GM19238 (cell line): ENCODE results near the gene RAD51B.

Source experiments
- DNase-seq: peaks from one replicate; pipeline ENCODE4 v3.0.0; 2011; ENCODE audit warnings: low spot score; ENCODE audit not compliant: insufficient read length

RAD51B gene

GRCh38 chr14:68520637-68521556, 701.3 kb downstream of the RAD51B start:
- no peak for DNase-seq

DNA sequence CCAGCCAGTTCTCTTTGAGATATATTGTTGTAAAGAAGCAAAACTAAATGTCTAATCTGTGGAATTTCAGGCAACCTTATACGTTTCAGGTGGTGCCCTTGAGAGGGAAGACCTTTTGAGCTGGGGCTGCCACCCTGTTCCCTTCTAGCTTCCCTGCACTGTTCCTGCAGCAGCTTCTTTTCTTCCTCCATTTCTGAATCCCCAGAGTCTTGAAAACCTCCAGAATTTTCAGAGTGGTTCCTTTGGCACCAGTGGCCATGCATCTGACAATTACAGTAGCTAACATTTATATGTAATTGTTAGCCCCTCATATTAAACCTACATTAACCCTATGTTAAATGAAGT, 702.0 kb downstream of the RAD51B start:
- no peak for DNase-seq

- no peak for DNase-seq
These were observed 702.5 kb downstream of the RAD51B start for GRCh38 chr14:68521961-68522509.

DNA sequence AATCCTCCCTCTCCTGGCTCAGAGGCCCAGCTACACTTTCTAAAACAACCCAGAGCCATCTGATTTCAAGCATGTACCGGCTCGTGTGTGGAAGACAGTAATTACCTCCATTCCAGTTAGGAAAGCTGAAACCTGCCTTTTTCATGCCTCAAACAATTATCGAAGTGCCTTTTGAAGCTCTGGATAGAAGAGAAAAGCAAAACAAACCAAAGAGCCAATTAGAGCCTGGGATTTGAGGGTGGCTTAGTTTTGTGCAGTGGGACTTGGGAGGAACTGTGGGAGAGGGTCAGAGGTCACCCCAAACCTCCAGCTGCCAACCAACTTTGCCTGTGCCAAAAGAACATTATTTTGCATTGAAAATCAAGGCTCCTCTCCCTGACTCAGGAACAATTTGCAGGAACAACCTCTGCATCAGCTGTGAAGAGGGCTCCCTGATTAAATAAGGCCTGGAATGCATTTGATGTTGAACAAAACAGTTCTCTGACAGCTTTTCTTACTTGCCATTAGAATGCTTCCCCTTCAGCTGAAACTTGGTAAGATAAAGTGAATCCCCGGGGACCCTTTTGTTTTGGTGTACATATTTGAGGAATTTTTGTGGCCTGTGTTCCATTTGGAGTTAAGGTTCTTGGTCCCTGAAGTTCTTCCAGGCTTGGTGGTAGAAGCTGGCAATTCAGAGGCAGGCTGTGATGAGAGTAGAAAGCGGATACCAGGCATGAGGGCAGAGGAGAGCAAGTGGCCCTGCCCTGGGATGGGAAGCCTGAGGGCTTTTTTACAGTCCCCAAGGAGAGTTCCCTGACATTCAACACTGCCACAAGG, 703.1 kb downstream of the RAD51B start:
- DNase-seq, result no peak

GRCh38 chr14:68523326-68523610, 703.7 kb downstream of the RAD51B start:
- no peak for DNase-seq

GRCh38 chr14:68523989-68524725, 704.6 kb downstream of the RAD51B start:
- no peak for DNase-seq

GRCh38 chr14:68525516-68525915, 705.9 kb downstream of the RAD51B start:
- no peak for DNase-seq

DNA sequence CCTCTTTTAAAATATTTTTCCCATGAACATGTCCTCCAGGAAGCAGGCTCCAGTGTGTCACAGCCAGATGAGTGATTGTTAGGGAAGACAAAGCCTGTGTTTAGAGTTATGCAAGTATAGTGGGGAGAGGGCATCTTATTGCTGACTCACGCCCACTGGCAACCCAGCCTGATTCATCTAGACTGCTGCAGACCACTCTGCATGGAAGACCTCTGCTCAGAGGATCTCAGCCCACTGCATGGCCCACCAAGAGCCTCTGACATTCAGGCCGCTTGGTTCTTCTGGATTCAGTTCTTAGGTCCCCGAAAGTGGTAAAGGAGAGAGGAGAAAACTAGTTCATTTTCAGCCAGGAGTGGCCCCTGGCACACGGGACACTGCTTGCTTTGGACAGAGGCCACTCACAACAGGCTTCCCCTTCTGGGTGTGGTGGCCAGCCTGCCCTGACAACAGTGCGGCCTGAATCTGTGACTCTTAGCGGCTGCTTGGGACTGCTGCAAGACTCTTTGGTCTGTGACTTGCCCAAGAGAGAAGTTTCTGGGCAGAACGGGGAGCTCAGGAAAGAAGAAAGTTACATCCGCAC, 707.0 kb downstream of the RAD51B start:
- no peak for DNase-seq

GRCh38 chr14:68527329-68527851, 707.8 kb downstream of the RAD51B start:
- DNase-seq, result no peak

- no peak for DNase-seq
These were observed 708.6 kb downstream of the RAD51B start for GRCh38 chr14:68528040-68528687.

DNA sequence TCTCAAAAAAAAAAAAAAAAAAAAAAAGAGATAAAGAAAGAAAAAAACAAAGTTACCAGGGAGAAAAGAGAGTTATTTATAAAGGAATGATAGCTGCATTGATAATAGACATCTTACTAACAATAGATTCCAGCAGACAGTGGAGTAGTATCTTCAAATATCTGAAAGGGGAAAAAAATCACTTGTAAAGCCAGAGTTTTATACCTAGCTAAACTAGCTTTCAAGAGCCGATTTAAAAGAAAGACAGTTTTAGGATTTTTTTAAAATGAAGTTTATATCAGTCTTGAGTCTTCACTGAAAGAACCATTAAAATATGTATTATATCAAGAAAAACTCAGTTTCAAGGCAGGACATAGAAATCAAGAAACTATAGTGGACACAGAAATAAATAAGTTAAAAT, 710.9 kb downstream of the RAD51B start:
- no peak for DNase-seq

DNA sequence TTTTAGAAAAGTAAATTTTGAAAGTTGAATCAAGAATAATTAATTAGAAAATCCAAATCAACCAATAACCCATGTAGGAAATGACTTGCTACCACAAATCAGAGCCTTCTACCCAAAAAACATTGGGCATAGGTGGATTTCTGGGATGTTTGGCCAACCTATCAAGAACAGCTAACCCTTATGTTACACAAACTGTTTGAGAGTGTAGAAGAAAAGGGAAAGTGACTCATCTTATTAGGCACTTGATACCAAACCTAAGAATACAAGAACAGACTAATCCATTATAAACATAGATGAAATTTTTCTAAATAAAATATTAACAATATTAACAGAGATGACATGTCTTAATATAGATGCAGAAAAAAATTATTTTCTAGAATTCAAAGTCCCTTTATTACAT, 712.9 kb downstream of the RAD51B start:
- no peak for DNase-seq

DNA sequence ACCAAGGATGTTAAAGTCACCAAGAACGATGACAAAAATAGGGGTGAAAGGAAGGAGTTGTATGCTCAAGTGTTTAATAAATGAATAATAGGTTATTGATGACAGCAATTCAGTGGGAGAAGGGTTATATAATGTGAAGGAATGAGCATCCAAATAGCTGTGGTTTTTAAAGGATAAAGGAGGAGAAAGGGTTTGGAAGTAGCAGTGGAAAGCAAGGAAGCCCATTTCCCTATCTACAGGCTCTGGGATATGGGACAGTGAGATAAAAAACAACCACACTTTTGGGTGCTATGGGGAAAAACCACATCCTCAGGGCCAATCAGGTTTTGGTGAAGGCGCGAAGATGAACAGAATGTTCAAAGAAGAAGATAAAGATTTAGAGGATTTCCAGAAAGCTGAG, 714.7 kb downstream of the RAD51B start:
- no peak for DNase-seq

DNA sequence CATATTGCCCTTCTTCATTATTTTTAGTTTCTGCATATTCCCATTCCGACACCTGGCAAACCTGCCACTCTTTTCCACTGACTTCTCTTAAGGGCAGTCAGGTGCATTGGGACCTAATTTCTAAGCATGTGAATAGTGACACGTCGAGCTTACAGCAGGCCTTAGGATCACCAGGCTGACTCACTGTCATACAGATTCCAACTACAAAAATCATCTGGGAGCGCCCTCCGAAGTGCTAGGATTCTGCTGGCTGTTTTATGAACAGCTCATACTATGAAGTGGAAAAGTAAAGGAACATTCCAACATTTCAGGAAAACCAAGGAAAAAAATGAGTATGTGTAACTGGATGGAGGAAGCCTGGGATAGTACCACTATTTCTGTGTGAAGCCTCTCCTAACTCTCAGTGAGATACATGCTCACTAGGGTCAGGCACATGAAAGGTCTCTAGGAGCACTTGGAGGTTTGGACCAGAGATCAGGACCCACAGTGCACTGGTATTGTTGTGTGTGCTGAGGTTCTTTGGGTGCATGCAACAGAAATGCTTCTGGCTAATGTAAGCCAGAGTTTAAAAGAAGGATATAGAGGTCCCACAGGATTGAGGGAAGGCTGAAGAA, 715.9 kb downstream of the RAD51B start:
- DNase-seq, result no peak

DNA sequence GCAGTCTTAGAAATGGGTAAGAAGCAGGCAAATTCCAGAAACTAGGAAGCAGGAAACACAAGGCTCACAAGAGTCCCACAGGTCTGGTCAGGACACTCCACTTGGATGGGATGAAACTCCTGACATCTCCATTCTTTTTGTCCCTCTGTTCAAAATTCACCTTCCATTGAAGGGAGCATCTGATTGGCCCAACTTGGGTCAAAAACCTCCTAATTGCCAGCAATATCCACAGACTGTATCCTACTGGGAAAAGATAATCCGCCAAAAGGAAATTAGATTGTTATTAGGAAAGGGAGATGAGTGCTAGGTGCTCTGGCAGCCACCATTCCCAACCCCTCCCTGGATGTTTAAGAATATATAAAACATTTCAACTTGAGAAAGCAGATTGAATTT, 716.4 kb downstream of the RAD51B start:
- DNase-seq, result no peak

DNA sequence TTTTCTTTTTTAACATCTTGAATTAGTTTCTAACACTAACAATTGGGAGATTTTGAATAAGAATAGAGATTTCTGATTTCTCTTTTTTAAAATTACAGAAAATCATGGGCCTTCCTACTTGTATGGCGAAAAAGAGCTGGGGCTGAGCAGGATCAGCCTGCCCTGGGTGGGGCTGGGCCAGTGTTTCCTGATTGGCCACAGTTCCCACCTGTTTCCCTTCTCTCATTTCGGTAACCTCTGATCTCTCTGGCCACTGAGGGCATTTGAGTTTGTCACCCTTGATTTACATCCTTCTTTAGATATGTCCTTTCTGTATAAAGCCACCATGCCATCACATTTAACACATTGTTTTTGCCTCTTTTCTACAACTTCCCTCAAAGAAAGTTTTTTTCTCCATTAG, 719.1 kb downstream of the RAD51B start:
- DNase-seq, result no peak

GRCh38 chr14:68539241-68539737, 719.7 kb downstream of the RAD51B start:
- no peak for DNase-seq

GRCh38 chr14:68539789-68540188, 720.2 kb downstream of the RAD51B start:
- DNase-seq, result no peak

DNA sequence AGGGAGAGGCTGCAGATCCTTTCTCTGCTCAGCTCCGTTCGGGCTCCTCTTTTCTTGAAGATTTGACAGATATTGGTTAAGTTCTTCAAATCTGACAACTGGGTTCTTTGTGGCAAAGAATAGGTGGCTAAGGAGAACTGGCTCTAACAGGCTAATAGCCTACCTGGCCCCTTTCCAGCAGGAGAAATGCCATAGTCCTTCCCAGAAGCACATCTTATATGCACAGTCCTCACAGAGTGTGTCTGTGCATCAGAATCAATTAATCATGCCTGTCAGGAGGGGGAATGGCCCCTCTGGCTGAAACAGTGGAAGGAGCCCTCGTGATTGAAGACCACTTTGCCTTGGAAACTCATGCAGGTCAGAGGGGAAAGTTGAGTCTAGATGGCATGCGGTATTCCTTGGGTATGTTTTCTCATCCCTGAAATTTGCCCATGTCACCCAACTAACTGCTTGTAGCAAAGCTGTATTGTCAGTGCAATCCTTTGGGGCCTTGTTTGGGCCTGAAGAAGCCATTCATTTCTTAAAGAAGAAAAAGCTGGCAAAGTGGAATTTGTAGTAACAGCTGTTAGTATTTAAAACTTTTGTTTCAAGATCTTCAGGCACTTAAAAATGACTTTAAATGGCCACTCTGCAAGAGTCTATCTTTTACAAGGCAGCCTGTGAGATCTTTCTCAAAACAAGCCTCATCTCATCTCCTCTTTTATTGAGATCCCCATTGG, 721.8 kb downstream of the RAD51B start:
- DNase-seq, result no peak
